ENCODE measurements around the gene SGSH. TPM values are rescaled to one million over a fixed set of nuclear protein-coding genes. Genes with fewer than 3 reads are reported as not detected.

The SGSH gene
- total and polyA plus RNA-seq, 5 experiments from 2014 or later = 20.1 to 143 (median 36.5) TPM

DNA sequence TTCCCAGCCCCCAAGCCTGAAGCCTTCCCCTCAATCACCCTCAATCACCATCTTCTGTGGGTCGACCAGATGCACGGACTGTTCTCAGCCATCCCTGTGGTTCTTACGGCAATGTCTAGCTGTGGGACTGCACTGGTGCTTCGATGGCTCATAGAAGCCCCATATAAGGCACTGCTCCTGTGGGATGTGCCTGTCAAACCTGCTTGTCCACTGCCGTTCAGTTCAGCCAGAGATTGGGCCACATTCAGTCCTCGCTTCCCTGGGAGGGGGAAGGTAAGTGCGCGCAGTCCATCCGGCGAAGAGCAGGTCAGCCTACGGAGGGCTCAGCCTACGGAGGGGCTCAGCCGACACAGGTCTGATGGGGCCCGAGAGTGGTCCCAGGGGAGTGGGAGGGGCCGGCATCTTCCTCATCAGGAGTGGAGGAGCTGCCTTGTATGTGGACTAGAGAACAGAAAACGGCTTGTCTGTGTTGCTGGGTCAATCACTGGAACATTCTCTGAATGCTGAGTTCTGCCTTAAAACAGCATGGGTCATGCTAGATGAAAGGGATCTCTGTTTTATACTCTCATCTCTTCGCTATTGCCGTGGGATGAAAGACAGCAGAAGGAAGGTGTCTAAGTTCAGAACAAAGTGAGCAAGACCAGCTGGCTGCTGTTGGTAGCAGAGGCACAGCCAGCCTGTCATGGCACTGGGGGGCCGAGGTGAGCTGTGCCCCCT is 50.2 kb downstream of the SGSH start, which contains the start of gene CARD14:
TSS of gene CARD14 (plus strand) at position 247 of the 717 bp plus-strand sequence. CDS start 11,409 bp downstream, outside the sequence.
- Mint-ChIP-seq H3K27me3 (peaks cover 0 to 6% (median 3%) of the 10 kb centered on the region in 5 donors), H3K36me3 (no peaks in the 10 kb centered on the region), H3K4me3 (no peak within 1 kb of the TSS), H3K27ac (peak within 1 kb of the TSS in 1 of 10 donors; percentile 49), H3K9me3 (no peaks in the 10 kb centered on the region), H3K4me1 (peaks cover 0 to 6% (median under 1%) of the 10 kb centered on the region in 4 donors)
- POLR2A ChIA-PET = no interaction called here
- DNase-seq = no peak
- no peak for ATAC-seq

DNA sequence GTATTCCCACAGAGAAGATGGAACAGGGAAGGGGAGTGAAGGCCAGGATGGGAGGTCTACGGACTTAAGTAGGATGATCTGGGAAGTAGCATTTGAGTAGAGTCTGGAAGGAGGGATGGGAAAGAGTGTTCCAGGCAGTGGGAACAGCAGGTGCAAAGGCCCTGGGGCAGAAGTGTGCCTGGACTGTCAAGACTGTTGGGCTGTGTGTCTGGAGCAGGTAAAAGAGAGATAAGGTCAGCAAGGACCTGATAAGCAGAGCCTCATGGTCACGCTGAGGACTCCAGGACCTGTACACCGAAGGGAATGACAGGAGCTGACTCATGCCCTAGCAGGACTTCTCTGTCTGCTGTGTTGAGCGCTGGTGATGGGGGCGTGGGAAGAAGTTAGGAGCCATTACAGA is 51.0 kb downstream of the SGSH start:
- Mint-ChIP-seq H3K4me1 (peaks cover 0 to 6% (median under 1%) of the 10 kb centered on the region in 4 donors), H3K9me3 (no peaks in the 10 kb centered on the region), H3K4me3 (no peak overlapping the region), H3K36me3 (no peaks in the 10 kb centered on the region), H3K27ac (peak overlapping the region in 1 of 10 donors; percentile 49), H3K27me3 (peaks cover 4 to 6% (median 5%) of the 10 kb centered on the region in 5 donors)
- POLR2A ChIA-PET = no interaction called here
- DNase-seq (no peak), ATAC-seq (no peak)

DNA sequence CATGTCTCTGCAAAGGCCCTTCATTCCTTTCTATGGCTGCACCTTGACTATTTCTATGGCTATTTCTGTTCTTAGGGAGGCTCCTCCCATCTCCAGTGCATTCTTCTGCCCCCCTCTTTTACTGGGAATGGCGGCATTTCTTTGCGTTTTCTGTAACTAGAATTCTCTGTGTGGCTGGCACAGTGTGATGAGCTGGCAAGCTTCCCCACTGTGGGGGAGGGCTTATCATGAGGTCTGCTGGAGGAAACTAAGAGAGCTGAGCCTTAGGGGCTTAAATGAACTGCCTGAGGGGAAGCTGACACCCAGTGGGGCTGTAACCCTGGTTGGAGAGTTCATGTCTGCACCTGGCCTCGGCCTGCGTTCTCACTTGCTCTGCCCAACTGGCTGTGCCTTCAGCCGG is 51.8 kb downstream of the SGSH start:
- Mint-ChIP-seq H3K9me3 (no peaks in the 10 kb centered on the region), H3K27me3 (peaks cover 4 to 8% (median 6%) of the 10 kb centered on the region in 5 donors), H3K27ac (no peak overlapping the region), H3K4me1 (peaks cover 0 to 6% (median under 1%) of the 10 kb centered on the region in 4 donors), H3K36me3 (no peaks in the 10 kb centered on the region), H3K4me3 (no peak overlapping the region)
- DNase-seq = no peak
- POLR2A ChIA-PET = no interaction called here
- no peak for ATAC-seq

DNA sequence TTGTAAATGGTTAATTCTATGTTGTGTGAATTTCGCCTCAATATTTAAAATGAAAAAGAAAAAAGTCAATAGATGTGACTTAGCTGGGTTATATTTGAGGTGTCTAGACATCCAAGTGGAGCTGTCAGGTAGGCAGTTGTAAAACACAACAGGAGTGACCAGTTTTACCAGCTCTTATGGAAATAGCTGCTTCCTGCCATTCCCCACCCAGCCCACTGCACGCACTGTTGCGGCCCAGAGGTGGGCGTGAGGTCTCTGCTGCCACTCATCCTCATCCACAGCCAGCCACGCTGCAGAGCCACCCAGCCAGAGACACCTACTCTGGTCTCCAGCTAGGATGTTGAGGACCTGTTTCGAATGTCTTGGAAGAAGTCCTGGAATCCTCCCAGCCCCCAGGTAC is 53.7 kb downstream of the SGSH start:
- Mint-ChIP-seq H3K27me3 (peaks cover 5 to 18% (median 6%) of the 10 kb centered on the region in 5 donors), H3K36me3 (no peaks in the 10 kb centered on the region), H3K4me1 (peaks cover 0 to 5% (median under 1%) of the 10 kb centered on the region in 4 donors), H3K9me3 (no peaks in the 10 kb centered on the region), H3K27ac (no peak overlapping the region), H3K4me3 (no peak overlapping the region)
- POLR2A ChIA-PET = no interaction called here
- ATAC-seq (no peak), DNase-seq (no peak)

DNA sequence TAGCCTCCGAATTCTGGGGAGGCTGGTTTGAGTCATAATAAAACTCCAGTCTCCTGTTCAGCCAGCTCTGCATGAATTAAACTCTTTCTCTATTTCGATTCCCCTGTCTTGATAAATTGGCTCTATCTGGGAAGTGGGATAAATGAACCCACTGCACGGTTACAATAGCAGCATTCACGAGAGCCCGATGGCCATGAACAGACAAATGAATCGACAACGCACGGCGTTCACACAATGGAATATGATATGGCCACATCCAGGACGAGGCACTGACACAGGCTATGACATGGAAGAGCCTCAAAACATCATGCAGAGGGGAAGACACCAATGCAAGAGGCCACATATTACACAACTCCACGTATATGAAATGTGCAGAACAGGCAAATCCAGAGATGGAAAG is 55.9 kb downstream of the SGSH start:
- POLR2A ChIA-PET = no interaction called here
- H3K9me3 Mint-ChIP-seq = no peaks in the 10 kb centered on the region
- DNase-seq (no peak), ATAC-seq (no peak)
- H3K27me3 Mint-ChIP-seq = peaks cover 5 to 28% (median 9%) of the 10 kb centered on the region in 5 donors
- H3K4me3 Mint-ChIP-seq = no peak overlapping the region
- H3K4me1 Mint-ChIP-seq = peaks cover 0 to 8% (median 2%) of the 10 kb centered on the region in 4 donors
- H3K36me3 Mint-ChIP-seq = no peaks in the 10 kb centered on the region
- H3K27ac Mint-ChIP-seq = no peak overlapping the region

DNA sequence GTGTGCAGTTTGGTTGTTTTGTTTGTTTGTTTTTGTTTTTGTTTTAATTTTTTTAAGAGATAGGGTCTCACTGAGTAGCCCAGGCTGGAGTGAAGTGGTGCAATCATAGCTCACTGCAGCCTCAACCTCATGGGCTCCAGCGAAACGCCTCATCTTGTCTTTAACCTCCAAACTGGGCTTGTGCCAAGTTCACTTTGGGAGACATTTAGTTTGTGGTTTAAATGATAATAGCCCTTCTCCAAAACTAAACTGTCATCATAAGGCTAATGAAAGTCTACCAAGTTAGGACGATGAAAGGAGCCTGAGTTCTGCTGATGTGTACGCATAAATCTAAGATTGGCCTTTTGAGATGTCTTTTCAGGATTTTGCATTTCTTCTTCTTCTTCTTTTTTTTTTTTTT is 56.8 kb downstream of the SGSH start:
- POLR2A ChIA-PET = no interaction called here
- Mint-ChIP-seq H3K4me1 (peaks cover 0 to 8% (median 2%) of the 10 kb centered on the region in 4 donors), H3K9me3 (no peaks in the 10 kb centered on the region), H3K27me3 (peaks cover 2 to 28% (median 6%) of the 10 kb centered on the region in 5 donors), H3K36me3 (no peaks in the 10 kb centered on the region), H3K27ac (no peak overlapping the region), H3K4me3 (no peak overlapping the region)
- ATAC-seq (no peak), DNase-seq (no peak)

DNA sequence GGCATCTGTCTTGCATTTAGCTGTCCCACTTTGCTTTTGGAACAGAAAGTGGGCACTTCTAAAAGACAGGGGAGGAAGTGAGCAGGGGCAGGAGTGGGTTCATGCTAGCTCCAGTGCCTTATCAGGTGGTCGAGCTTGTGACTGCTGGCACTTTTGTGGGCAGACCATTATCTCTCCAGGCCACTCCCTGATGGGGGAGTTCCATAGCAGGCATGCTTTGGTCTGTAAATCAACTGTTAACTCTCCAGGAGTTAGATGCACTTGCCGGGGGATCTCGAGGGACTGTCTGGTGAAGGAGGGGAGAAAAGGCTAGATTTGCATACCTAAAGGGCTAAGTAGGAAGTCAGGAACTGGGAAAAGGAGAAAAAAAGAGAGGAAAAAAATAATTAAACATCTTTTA is 59.6 kb downstream of the SGSH start:
- H3K36me3 Mint-ChIP-seq = no peaks in the 10 kb centered on the region
- no peak for DNase-seq
- H3K9me3 Mint-ChIP-seq = peaks cover 0 to 6% (median 2%) of the 10 kb centered on the region in 9 donors
- POLR2A ChIA-PET = no interaction called here
- H3K27ac Mint-ChIP-seq = no peak overlapping the region
- H3K4me1 Mint-ChIP-seq = peaks cover 0 to 8% (median 2%) of the 10 kb centered on the region in 4 donors
- H3K4me3 Mint-ChIP-seq = no peak overlapping the region
- H3K27me3 Mint-ChIP-seq = peaks cover 2 to 28% (median 6%) of the 10 kb centered on the region in 5 donors
- no peak for ATAC-seq

Other genes with a start within 250 kb of the SGSH start
- 1 to 10 TPM; 2.6 to 3.1 TPM for gene TBC1D16, start 184.5 kb downstream of the SGSH start, total RNA-seq
- under 1 TPM; 0.48 to 0.89 (median 0.50) TPM for gene TBC1D16, start 184.5 kb downstream of the SGSH start, polyA plus RNA-seq
- gene CCDC40, start 183.7 kb downstream of the SGSH start, total RNA-seq = 1 to 10 TPM; 4.2 to 4.8 TPM
- gene CCDC40, start 183.7 kb downstream of the SGSH start, polyA plus RNA-seq = under 1 TPM in 1 of 3 donors, not detected in 2; 0.37 TPM
- gene GAA, start 118.8 kb downstream of the SGSH start, total RNA-seq = 10 to 100 TPM; 44.1 to 51.3 TPM
- 10 to 100 TPM in 2 of 3 donors, 1 to 10 TPM in 1; 7.9 to 13.0 (median 10.8) TPM for gene GAA, start 118.8 kb downstream of the SGSH start, polyA plus RNA-seq
- 10 to 100 TPM; 53.0 to 61.4 TPM for gene EIF4A3, start 73.2 kb downstream of the SGSH start, total RNA-seq
- 10 to 100 TPM; 56.0 to 88.6 (median 58.2) TPM for gene EIF4A3, start 73.2 kb downstream of the SGSH start, polyA plus RNA-seq
- gene CARD14, start 50.3 kb downstream of the SGSH start, total RNA-seq = not detected
- not detected for gene CARD14, start 50.3 kb downstream of the SGSH start, polyA plus RNA-seq
- 10 to 100 TPM; 93.1 to 96.2 TPM for gene SLC26A11, start 94 bp upstream of the SGSH start, total RNA-seq
- gene SLC26A11, start 94 bp upstream of the SGSH start, polyA plus RNA-seq = 1 to 10 TPM; 4.8 to 8.4 (median 5.7) TPM
- 100 to 1,000 TPM; 323 to 328 TPM for gene RNF213, start 40.5 kb upstream of the SGSH start, total RNA-seq
- 10 to 100 TPM; 27.1 to 52.2 (median 39.1) TPM for gene RNF213, start 40.5 kb upstream of the SGSH start, polyA plus RNA-seq
- gene ENDOV, start 194.8 kb upstream of the SGSH start, total RNA-seq = 10 to 100 TPM; 20.6 TPM
- gene ENDOV, start 194.8 kb upstream of the SGSH start, polyA plus RNA-seq = 10 to 100 TPM in 1 of 3 donors, 1 to 10 TPM in 2; 7.5 to 10.3 (median 9.5) TPM